Activated naive CD4-positive, alpha-beta T cell (primary cell): ENCODE measurements around the gene ITGB4.
A peak's percentile ranks its signal among the peaks of the same experiment; 100 is the strongest.

ENCODE experiments used
- DNase-seq, 4 experiments: peaks; one replicate each; lab custom pipeline; 2025; lab: John Stamatoyannopoulos, UW

Gene ITGB4

GRCh38 chr17:75771334-75772281 lies 50.3 kb downstream of the ITGB4 start:
- DNase-seq: no peak

GRCh38 chr17:75773121-75773807 lies 52.0 kb downstream of the ITGB4 start:
- peak in 1 of 4 experiments; percentile 13 for DNase-seq

- no peak for DNase-seq
Observed at GRCh38 chr17:75773808-75774470, 52.7 kb downstream of the ITGB4 start.

- DNase-seq: no peak
Observed at GRCh38 chr17:75774471-75774990, 53.3 kb downstream of the ITGB4 start.

- DNase-seq: peak in 1 of 4 experiments; percentile 23
Observed at GRCh38 chr17:75774991-75775668, 53.9 kb downstream of the ITGB4 start.

GRCh38 chr17:75776386-75777295 lies 55.4 kb downstream of the ITGB4 start:
- DNase-seq: peak in 1 of 4 experiments; percentile 12

GRCh38 chr17:75777296-75777922 lies 56.1 kb downstream of the ITGB4 start:
- no peak for DNase-seq

GRCh38 chr17:75778066-75778860 lies 57.0 kb downstream of the ITGB4 start:
- DNase-seq: peak in 1 of 4 experiments; percentile 27

- DNase-seq: peak in 2 of 4 experiments; percentile 69 to 70
Observed at GRCh38 chr17:75778861-75779249, 57.6 kb downstream of the ITGB4 start.

- DNase-seq: peak; percentile 88 to 91 (median 90)
Observed at GRCh38 chr17:75779250-75779986, 58.2 kb downstream of the ITGB4 start.

GRCh38 chr17:75779987-75780889 lies 59.0 kb downstream of the ITGB4 start:
- DNase-seq: no peak

GRCh38 chr17:75783069-75783783 lies 62.0 kb downstream of the ITGB4 start:
- DNase-seq: no peak

GRCh38 chr17:75783803-75784472 lies 62.7 kb downstream of the ITGB4 start:
- peak in 1 of 4 experiments; percentile 35 for DNase-seq

- DNase-seq: peak; percentile 97 to 99 (median 97)
Observed at GRCh38 chr17:75784473-75785015, 63.3 kb downstream of the ITGB4 start, which contains the start of gene UNK. Gene UNK (plus strand): TSS chr17:75784806. CDS start chr17:75784881, 75 bp downstream.

GRCh38 chr17:75785016-75785890 lies 64.0 kb downstream of the ITGB4 start:
- peak in 3 of 4 experiments; percentile 32 to 99 (median 51) for DNase-seq
